Right atrium auricular region (tissue), 2 donors: ENCODE data around the gene SLC10A1. TPM values are rescaled to one million over a fixed set of nuclear protein-coding genes. Genes with fewer than 3 reads are reported as not detected.

Experiments used
- DNase-seq: peaks from one replicate; pipeline ENCODE4 v3.0.0-alpha.2; 2019; ENCODE audit warnings: low spot score
- H3K27ac ChIP-seq, 2 donors: fragments of 200-600 bp; sonication (generic); 1 replicate in 1 of 2; 2 replicates in 1 of 2; pipeline ENCODE4 v1.5.1; 2016 to 2019
- H3K27me3 ChIP-seq, 2 donors: fragments of 200-600 bp; sonication (generic); one replicate each; pipeline versions ENCODE4 v1.5.1 to v1.6.0; 2017 to 2019
- H3K36me3 ChIP-seq: fragments of 200-600 bp; sonication (generic); one replicate; pipeline ENCODE4 v1.5.1; 2016
- H3K4me1 ChIP-seq, 2 donors: fragments of 200-600 bp; sonication (generic); one replicate each; pipeline versions ENCODE4 v1.5.1 to v1.6.0; 2017 to 2019
- H3K4me3 ChIP-seq, 2 donors: fragments of 200-600 bp; sonication (generic); 1 replicate in 1 of 2; 2 replicates in 1 of 2; pipeline ENCODE4 v1.5.1; 2017 to 2019; ENCODE audit warnings: mild to moderate bottlenecking in 1 of 2, moderate library complexity in 1 of 2
- H3K9me3 ChIP-seq, 2 donors: fragments of 200-600 bp; sonication (generic); one replicate each; pipeline ENCODE4 v1.5.1; 2019
- total RNA-seq, 2 donors: library from RNA; depleted of rRNA; stranded (reverse); fragments of >200 nt; gene quantifications; one replicate each; pipeline ENCODE4 v1.1.0, GENCODE V29; 2016
- TF ChIP-seq, protein P1 (sequence below), 2 donors: fragments of 200-600 bp; sonication (generic); IDR thresholded peaks; one replicate each; pipeline ENCODE4 v1.5.1; 2019; ENCODE audit warnings: antibody characterized with exemption in 2 of 2

Gene SLC10A1
- total RNA-seq, 2 donors from 2014 or later = 0.16 TPM; not detected in 1

DNA sequence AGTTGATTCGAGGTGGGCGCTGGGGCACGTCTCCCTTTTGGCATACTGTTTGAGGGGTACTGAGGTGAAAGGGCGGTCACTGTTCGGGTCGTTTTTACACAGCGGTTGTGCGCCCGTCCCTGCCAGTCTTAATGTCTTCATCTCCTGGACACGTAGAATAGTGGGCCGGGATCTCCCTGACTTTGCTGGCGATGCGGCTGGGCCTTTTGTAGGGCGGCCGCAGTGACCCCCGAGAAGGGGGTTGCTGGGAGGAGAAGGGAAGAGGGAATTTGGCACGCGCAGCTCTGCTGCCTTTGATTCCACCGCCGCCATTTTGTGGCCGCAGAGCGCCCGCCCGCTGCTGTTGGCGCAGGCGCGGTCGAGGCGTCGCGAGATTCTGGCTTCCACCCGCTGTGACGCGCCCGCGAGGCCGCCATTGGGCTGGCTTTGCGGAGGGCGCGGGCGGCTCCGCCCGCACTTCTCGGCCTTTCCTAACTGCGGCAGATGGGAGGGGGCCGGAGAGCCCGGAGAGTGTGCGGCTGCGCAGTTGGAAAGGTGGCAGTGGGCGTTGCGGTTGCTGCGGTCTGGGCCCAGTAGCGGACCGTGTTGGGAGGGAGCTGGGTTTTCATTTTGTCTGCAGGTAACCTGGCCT lies 29.6 kb downstream of the SLC10A1 start:
- peak; percentile 90 for DNase-seq
- H3K27me3 ChIP-seq = no peaks in the 10 kb centered on the region
- TF ChIP-seq, protein P1, sequence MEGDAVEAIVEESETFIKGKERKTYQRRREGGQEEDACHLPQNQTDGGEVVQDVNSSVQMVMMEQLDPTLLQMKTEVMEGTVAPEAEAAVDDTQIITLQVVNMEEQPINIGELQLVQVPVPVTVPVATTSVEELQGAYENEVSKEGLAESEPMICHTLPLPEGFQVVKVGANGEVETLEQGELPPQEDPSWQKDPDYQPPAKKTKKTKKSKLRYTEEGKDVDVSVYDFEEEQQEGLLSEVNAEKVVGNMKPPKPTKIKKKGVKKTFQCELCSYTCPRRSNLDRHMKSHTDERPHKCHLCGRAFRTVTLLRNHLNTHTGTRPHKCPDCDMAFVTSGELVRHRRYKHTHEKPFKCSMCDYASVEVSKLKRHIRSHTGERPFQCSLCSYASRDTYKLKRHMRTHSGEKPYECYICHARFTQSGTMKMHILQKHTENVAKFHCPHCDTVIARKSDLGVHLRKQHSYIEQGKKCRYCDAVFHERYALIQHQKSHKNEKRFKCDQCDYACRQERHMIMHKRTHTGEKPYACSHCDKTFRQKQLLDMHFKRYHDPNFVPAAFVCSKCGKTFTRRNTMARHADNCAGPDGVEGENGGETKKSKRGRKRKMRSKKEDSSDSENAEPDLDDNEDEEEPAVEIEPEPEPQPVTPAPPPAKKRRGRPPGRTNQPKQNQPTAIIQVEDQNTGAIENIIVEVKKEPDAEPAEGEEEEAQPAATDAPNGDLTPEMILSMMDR (IDR thresholded peaks at IDR 0.05) = peak in 1 of 2 donors; percentile 9
- peak overlapping the region; percentile 98 to 100 for H3K27ac ChIP-seq
- no peaks in the 10 kb centered on the region for H3K9me3 ChIP-seq
- H3K36me3 ChIP-seq = peaks cover 47% of the 10 kb centered on the region
- peaks cover 0 to 40% of the 10 kb centered on the region in 2 donors for H3K4me1 ChIP-seq
- peak overlapping the region; percentile 95 to 97 for H3K4me3 ChIP-seq

DNA sequence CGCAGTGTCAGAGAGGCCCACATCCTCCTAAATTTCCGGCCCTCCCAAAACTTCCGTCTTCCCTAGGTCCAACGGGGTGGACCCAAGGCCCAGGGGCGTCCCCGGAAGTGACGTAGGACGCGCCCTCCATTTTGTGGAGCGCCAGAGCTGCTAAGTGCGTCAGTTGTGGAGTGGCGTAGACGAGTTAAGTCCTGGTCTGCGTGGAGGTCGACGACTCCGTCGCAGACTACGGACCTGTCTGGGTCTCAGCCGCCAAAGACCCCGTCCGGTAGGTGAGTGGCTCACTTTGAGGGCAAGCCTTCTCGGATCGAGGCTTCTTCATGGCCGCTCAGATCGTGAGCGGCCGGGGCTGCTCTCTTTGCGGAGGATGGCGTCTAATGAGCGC lies 30.1 kb downstream of the SLC10A1 start, which contains the start of gene SRSF5:
Gene SRSF5, plus strand, starts transcription at position 159 of the 385 bp plus-strand sequence. CDS start 1,015 bp downstream, outside the sequence.
- Histone ChIP-seq H3K4me1 (peaks cover 0 to 40% of the 10 kb centered on the region in 2 donors), H3K9me3 (no peaks in the 10 kb centered on the region), H3K4me3 (peak within 1 kb of the TSS; percentile 95 to 97), H3K27ac (peak within 1 kb of the TSS; percentile 98 to 100), H3K36me3 (peaks cover 42% of the 10 kb centered on the region), H3K27me3 (no peaks in the 10 kb centered on the region)
- TF ChIP-seq, protein P1 (IDR thresholded peaks at IDR 0.05) = no peak
- peak; percentile 98 for DNase-seq

DNA sequence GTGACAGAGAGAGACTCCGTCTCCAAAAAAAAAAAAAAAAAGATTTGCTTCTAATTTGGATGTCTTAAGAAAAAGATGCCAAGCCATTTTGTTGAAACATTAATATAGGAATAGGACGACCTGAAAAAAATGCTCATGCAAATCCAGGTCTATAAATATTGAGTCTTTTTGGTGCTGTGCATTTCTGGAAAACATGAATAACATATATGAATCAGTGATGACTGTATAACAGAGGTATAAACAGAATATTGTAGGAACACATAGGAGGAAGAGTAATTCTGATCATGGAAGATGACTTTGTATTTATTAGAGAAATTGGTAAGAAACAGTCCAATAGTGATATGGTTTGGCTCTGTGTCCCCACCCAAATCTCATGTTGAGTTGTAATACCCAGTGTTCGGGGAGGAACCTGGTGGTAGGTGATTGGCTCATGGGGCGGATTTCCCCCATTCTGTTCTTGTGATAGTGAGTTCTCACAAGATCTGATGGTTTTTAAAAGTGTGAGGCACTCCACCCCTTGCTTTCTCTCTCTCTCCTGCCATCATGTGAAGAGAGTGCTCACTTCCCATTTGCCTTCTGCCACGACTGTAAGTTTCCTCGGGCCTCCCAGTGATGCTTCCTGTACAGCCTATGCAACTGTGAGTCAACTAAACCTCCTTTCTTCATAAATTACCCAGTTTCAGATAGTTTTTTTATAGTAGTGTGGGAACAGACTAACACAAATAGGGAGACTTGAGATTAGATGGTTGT lies 33.1 kb downstream of the SLC10A1 start:
- Histone ChIP-seq H3K4me3 (no peak overlapping the region), H3K27me3 (no peaks in the 10 kb centered on the region), H3K27ac (no peak overlapping the region), H3K4me1 (peaks cover 0 to 14% of the 10 kb centered on the region in 2 donors), H3K9me3 (no peaks in the 10 kb centered on the region), H3K36me3 (peaks cover 12% of the 10 kb centered on the region)
- DNase-seq = no peak
- TF ChIP-seq, protein P1 (IDR thresholded peaks at IDR 0.05) = no peak

DNA sequence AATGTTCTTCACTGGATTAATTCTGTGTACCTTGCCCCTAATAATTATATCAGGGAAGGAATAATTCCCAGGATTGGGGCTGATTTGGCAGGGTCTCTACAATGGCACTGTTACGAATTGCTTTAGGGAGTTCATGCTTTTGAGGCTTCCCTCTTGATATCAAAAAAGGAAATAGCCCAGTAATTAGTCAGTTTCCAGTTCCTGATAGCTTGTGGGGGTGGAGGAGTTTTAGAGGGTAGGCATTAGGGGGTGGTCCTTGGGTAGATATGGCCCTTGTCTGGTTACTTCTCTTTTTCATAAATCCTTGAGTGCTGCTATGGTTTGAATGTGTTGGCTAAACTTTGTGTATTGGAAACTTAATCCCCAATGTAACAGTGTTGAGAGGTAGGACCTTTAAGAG lies 36.2 kb downstream of the SLC10A1 start:
- H3K4me3 ChIP-seq = no peak overlapping the region
- H3K27me3 ChIP-seq = no peaks in the 10 kb centered on the region
- no peaks in the 10 kb centered on the region for H3K4me1 ChIP-seq
- no peak for DNase-seq
- no peaks in the 10 kb centered on the region for H3K9me3 ChIP-seq
- no peak overlapping the region for H3K27ac ChIP-seq
- no peaks in the 10 kb centered on the region for H3K36me3 ChIP-seq
- TF ChIP-seq, protein P1 (IDR thresholded peaks at IDR 0.05) = no peak

DNA sequence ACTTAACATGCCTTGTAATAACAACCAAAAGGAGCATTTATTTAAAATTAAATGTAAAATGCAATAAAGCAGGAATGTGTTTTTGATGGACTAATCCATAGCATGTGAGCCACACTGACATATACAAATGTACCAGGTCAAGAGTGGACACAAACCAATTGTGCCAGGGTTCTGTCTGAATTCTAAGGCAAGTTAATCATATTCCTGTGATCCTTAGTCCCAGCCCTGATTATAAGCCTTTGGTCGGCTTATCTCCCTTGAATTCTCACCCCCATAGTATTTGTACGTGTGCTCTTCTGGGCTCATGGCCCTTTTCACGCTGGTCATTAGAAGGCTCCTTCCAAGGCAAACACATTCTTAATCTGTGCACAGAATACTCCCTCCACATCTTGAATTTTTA lies 40.7 kb downstream of the SLC10A1 start:
- Histone ChIP-seq H3K27me3 (no peaks in the 10 kb centered on the region), H3K4me1 (no peaks in the 10 kb centered on the region), H3K9me3 (no peaks in the 10 kb centered on the region), H3K36me3 (no peaks in the 10 kb centered on the region), H3K27ac (no peak overlapping the region), H3K4me3 (no peak overlapping the region)
- DNase-seq = no peak
- TF ChIP-seq, protein P1 (IDR thresholded peaks at IDR 0.05) = no peak
